ENCODE results near the gene MYH6.

DNA sequence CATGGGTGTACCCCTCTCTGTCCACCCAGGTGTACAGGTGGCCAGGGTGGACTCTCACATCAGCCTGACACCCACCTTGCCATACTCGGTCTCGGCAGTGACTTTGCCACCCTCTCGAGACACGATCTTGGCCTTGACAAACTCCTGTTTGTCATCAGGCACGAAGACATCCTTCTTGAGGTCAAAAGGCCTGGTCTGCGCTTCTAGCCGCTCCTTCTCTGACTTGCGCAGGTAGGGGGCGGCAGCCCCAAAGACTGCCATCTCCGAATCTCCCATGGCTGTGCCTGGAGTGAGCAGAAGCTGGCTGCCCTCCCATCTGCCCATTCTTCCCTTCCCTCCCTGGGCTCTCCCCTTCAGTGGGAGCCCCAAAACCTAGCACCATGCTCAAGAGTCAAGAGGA is 25.4 kb upstream of the MYH6 start:
- TF ChIP-seq EZH2 (IDR thresholded peaks at IDR 0.05; ENCODE audit: low read length, missing control alignments): no peak
- TF ChIP-seq, protein P1, sequence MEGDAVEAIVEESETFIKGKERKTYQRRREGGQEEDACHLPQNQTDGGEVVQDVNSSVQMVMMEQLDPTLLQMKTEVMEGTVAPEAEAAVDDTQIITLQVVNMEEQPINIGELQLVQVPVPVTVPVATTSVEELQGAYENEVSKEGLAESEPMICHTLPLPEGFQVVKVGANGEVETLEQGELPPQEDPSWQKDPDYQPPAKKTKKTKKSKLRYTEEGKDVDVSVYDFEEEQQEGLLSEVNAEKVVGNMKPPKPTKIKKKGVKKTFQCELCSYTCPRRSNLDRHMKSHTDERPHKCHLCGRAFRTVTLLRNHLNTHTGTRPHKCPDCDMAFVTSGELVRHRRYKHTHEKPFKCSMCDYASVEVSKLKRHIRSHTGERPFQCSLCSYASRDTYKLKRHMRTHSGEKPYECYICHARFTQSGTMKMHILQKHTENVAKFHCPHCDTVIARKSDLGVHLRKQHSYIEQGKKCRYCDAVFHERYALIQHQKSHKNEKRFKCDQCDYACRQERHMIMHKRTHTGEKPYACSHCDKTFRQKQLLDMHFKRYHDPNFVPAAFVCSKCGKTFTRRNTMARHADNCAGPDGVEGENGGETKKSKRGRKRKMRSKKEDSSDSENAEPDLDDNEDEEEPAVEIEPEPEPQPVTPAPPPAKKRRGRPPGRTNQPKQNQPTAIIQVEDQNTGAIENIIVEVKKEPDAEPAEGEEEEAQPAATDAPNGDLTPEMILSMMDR (conservative IDR thresholded peaks at IDR 0.05 in 1 of 2, IDR thresholded peaks at IDR 0.05 in 1 of 2; ENCODE audit: low read depth in 1 of 2, low read length in 2 of 2): no peak
